Liver (tissue), 9 donors: ENCODE data around the gene SNCAIP. TPM values are rescaled to one million over a fixed set of nuclear protein-coding genes. Genes with fewer than 3 reads are reported as not detected.

Experiments
- DNase-seq: peaks from one replicate; pipeline ENCODE4 v3.0.0-alpha.2; 2017; ENCODE audit warnings: low spot score
- H3K27ac ChIP-seq, 2 donors: one replicate each; pipeline ENCODE4 v1.7.0; 2013; ENCODE audit warnings: inconsistent platforms in 2 of 2, low read length in 2 of 2, control low read depth in 1 of 2, low read depth in 1 of 2, mild to moderate bottlenecking in 1 of 2
- H3K27me3 ChIP-seq, 4 donors: one replicate each; pipeline versions ENCODE4 v1.6.1 to v1.7.0; 2013; ENCODE audit warnings: low read length in 3 of 4, inconsistent platforms in 1 of 4, mild to moderate bottlenecking in 1 of 4, moderate library complexity in 1 of 4; ENCODE audit not compliant: control insufficient read depth in 4 of 4, insufficient read depth in 4 of 4
- H3K36me3 ChIP-seq, 4 donors: one replicate each; pipeline versions ENCODE4 v1.6.1 to v1.7.0; 2013; ENCODE audit warnings: low read length in 3 of 4, mild to moderate bottlenecking in 3 of 4, low read depth in 1 of 4, moderate library complexity in 1 of 4; ENCODE audit not compliant: control insufficient read depth in 4 of 4, insufficient read depth in 3 of 4
- H3K4me1 ChIP-seq, 4 donors: one replicate each; pipeline versions ENCODE4 v1.6.1 to v1.7.0; 2013; ENCODE audit warnings: low read length in 3 of 4, mild to moderate bottlenecking in 3 of 4, moderate library complexity in 1 of 4; ENCODE audit not compliant: control insufficient read depth in 4 of 4, insufficient read depth in 4 of 4
- H3K4me3 ChIP-seq, 3 donors: one replicate each; pipeline versions ENCODE4 v1.6.1 to v1.7.0; 2013; ENCODE audit warnings: low read length in 3 of 3, control low read depth in 1 of 3, low read depth in 1 of 3, mild to moderate bottlenecking in 1 of 3
- H3K9ac ChIP-seq, 2 donors: one replicate each; pipeline ENCODE4 v1.7.0; 2013; ENCODE audit warnings: low read length in 2 of 2, mild to moderate bottlenecking in 2 of 2, moderate library complexity in 2 of 2, control low read depth in 1 of 2, low read depth in 1 of 2
- H3K9me3 ChIP-seq, 4 donors: one replicate each; pipeline versions ENCODE4 v1.6.1 to v1.7.0; 2013; ENCODE audit warnings: low read length in 3 of 4; ENCODE audit not compliant: control insufficient read depth in 4 of 4
- CTCF ChIP-seq: fragments of 150-350 bp; IDR thresholded peaks from 2 replicates; pipeline ENCODE4 v1.5.1; 2017; ENCODE audit warnings: improper control_type of control experiment, low read depth, low read length; ENCODE audit not compliant: missing input control
- EGR1 ChIP-seq, 2 donors: IDR thresholded peaks; 2 replicates each; pipeline ENCODE4 v1.6.1; 2016 to 2018; ENCODE audit warnings: antibody characterized with exemption in 2 of 2, low read depth in 2 of 2
- FOXA1 ChIP-seq: IDR thresholded peaks from 2 replicates; pipeline ENCODE4 v1.6.1; 2016; ENCODE audit warnings: antibody characterized with exemption
- FOXA2 ChIP-seq: IDR thresholded peaks from 2 replicates; pipeline ENCODE4 v1.6.1; 2016; ENCODE audit warnings: antibody characterized with exemption
- GABPA ChIP-seq, 2 donors: IDR thresholded peaks in 1 of 2; conservative IDR thresholded peaks in 1 of 2; 2 replicates each; pipeline ENCODE4 v1.6.1; 2016; ENCODE audit warnings: antibody characterized with exemption in 2 of 2, mild to moderate bottlenecking in 1 of 2, moderate library complexity in 1 of 2
- HNF4A ChIP-seq, 2 donors: conservative IDR thresholded peaks; 2 replicates each; pipeline ENCODE4 v1.6.1; 2016; ENCODE audit warnings: antibody characterized with exemption in 2 of 2, mild to moderate bottlenecking in 2 of 2
- HNF4G ChIP-seq: IDR thresholded peaks from 2 replicates; pipeline ENCODE4 v1.6.1; 2016; ENCODE audit warnings: antibody characterized with exemption
- JUND ChIP-seq, 2 donors: IDR thresholded peaks; 2 replicates each; pipeline ENCODE4 v1.6.1; 2016; ENCODE audit warnings: antibody characterized with exemption in 2 of 2
- MAX ChIP-seq: IDR thresholded peaks from 2 replicates; pipeline ENCODE4 v1.6.1; 2016; ENCODE audit warnings: antibody characterized with exemption
- NR2F2 ChIP-seq: IDR thresholded peaks from 2 replicates; pipeline ENCODE4 v1.6.1; 2016; ENCODE audit warnings: antibody characterized with exemption
- RAD21 ChIP-seq, 2 donors: IDR thresholded peaks; 2 replicates each; pipeline ENCODE4 v1.6.1; 2016; ENCODE audit warnings: antibody characterized with exemption in 2 of 2, mild to moderate bottlenecking in 2 of 2
- REST ChIP-seq: IDR thresholded peaks from 2 replicates; pipeline ENCODE4 v1.6.1; 2016; ENCODE audit warnings: antibody characterized with exemption, mild to moderate bottlenecking
- RXRA ChIP-seq, 2 donors: IDR thresholded peaks; 2 replicates each; pipeline ENCODE4 v1.6.1; 2017 to 2018; ENCODE audit warnings: antibody characterized with exemption in 2 of 2, mild to moderate bottlenecking in 1 of 2
- SP1 ChIP-seq: IDR thresholded peaks from 2 replicates; pipeline ENCODE4 v1.6.1; 2018; ENCODE audit warnings: antibody characterized with exemption, mild to moderate bottlenecking
- TAF1 ChIP-seq: conservative IDR thresholded peaks from 2 replicates; pipeline ENCODE4 v1.6.1; 2016; ENCODE audit warnings: antibody characterized with exemption, mild to moderate bottlenecking
- YY1 ChIP-seq: IDR thresholded peaks from 2 replicates; pipeline ENCODE4 v1.6.1; 2016; ENCODE audit warnings: antibody characterized with exemption, mild to moderate bottlenecking
- ZBTB33 ChIP-seq: IDR thresholded peaks from 2 replicates; pipeline ENCODE4 v1.6.1; 2016; ENCODE audit warnings: antibody characterized with exemption
- WGBS: extraction: QIAGEN DNeasy Blood & Tissue Kit; methylation state at CpG from one replicate; pipeline ENCODE4 v1.1.7; 2013; 5-methylcytosine and 5-hydroxymethylcytosine counted together
- polyA plus RNA-seq, 2 donors: library from polyadenylated mRNA; stranded (reverse) in 1 of 2; unstranded in 1 of 2; fragments of 200-250 nt in 1 of 2; fragments of >200 nt in 1 of 2; fragmentation: Nextera tagmentation in 1 of 2; extraction: Ambion mirVana in 1 of 2; gene quantifications; one replicate each; pipeline versions ENCODE4 v1.2.1 to v1.2.3, GENCODE V29; 2013 to 2015
- total RNA-seq, 2 donors: library from RNA; depleted of rRNA; stranded (reverse); fragments of >200 nt; gene quantifications; one replicate each; pipeline ENCODE4 v1.2.3, GENCODE V29; 2014
- TF ChIP-seq, protein P1 (sequence below): IDR thresholded peaks from 2 replicates; pipeline ENCODE4 v1.6.1; 2016; ENCODE audit warnings: antibody characterized with exemption
- donor health status: healthy.
- donor health status: healthy.
- donor health status: healthy.
- donor health status: healthy.
- donor health status: healthy.

Gene SNCAIP
- total and polyA plus RNA-seq, 4 donors, result 0.17 to 2.1 (median 0.74) TPM

DNA sequence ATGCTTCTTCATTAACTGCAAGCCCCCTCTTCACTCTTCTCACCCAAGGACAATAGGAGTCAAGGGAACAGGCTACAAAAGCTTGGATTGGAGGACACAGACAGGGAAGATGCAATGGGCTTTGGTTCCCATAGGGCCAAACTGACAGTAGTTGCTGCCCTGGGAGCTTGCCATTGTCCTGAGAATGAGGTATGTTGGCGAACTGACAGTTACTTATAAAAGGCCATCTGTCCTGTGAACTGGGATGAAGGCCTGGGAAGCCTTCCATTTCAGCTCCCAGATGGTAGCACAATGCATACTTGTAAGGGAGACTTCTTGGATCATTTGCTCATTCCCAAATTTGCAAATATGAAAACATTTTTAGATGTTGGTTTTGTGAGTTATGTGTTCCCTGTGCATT, 88.9 kb downstream of the SNCAIP start:
- Histone ChIP-seq H3K27ac (no peak overlapping the region), H3K27me3 (no peaks in the 10 kb centered on the region), H3K4me1 (no peaks in the 10 kb centered on the region), H3K36me3 (no peaks in the 10 kb centered on the region), H3K9me3 (no peaks in the 10 kb centered on the region), H3K9ac (no peak overlapping the region), H3K4me3 (no peak overlapping the region)
- DNase-seq, result no peak
- TF ChIP-seq HNF4A (conservative IDR thresholded peaks at IDR 0.05), result no peak
- no peak for TF ChIP-seq EGR1 (IDR thresholded peaks at IDR 0.05; ENCODE audit: low read depth in 2 of 2)
- 83% methylated on average over 1 of the region's 1 CpG for WGBS

- Histone ChIP-seq H3K4me3 (no peak overlapping the region), H3K27me3 (no peaks in the 10 kb centered on the region), H3K27ac (no peak overlapping the region), H3K4me1 (no peaks in the 10 kb centered on the region), H3K9ac (no peak overlapping the region), H3K36me3 (no peaks in the 10 kb centered on the region), H3K9me3 (no peaks in the 10 kb centered on the region)
- DNase-seq, result no peak
- TF ChIP-seq RXRA (IDR thresholded peaks at IDR 0.05) (no peak), SP1 (no peak), JUND (IDR thresholded peaks at IDR 0.05) (no peak), RAD21 (IDR thresholded peaks at IDR 0.05) (no peak), GABPA (IDR thresholded peaks at IDR 0.05 in 1 of 2, conservative IDR thresholded peaks at IDR 0.05 in 1 of 2) (no peak), EGR1 (IDR thresholded peaks at IDR 0.05; ENCODE audit: low read depth in 2 of 2) (no peak), FOXA2 (no peak), TAF1 (no peak), FOXA1 (no peak), CTCF (no peak), HNF4G (no peak), ZBTB33 (no peak), HNF4A (conservative IDR thresholded peaks at IDR 0.05) (no peak), REST (no peak), NR2F2 (no peak), YY1 (no peak), MAX (no peak)
- TF ChIP-seq, protein P1, sequence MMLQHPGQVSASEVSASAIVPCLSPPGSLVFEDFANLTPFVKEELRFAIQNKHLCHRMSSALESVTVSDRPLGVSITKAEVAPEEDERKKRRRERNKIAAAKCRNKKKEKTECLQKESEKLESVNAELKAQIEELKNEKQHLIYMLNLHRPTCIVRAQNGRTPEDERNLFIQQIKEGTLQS, result no peak
- WGBS, result 90% methylated on average over 4 of the region's 4 CpGs
Measured at GRCh38 chr5:122401976-122402725, 90.1 kb downstream of the SNCAIP start.
